Osteoblast (primary cell): ENCODE measurements around the gene DNAJC1. TPM values are rescaled to one million over a fixed set of nuclear protein-coding genes. Genes with fewer than 3 reads are reported as not detected.
"Not testable (repeated sequence)": the region's sequence is repeated elsewhere in the genome, so short reads cannot be mapped to it uniquely, and the experiment has no call there.

ENCODE experiments used
- DNase-seq: peaks from one replicate; pipeline ENCODE4 v3.0.0; 2011; ENCODE audit warnings: low spot score, mixed read lengths; ENCODE audit not compliant: insufficient read length; ENCODE audit errors: missing footprints
- H2AFZ ChIP-seq: 2 replicates; pipeline ENCODE4 v1.6.0; 2011; ENCODE audit warnings: mild to moderate bottlenecking, low read length
- H3K27ac ChIP-seq: 2 replicates; pipeline ENCODE4 v1.5.1; 2011; ENCODE audit warnings: mild to moderate bottlenecking, low read depth, low read length, moderate library complexity
- H3K27me3 ChIP-seq: 2 replicates; pipeline ENCODE4 v1.6.0; 2012; ENCODE audit warnings: mild to moderate bottlenecking, control low read depth, inconsistent platforms, low read length, moderate library complexity; ENCODE audit not compliant: insufficient read depth
- H3K36me3 ChIP-seq: 2 replicates; pipeline ENCODE4 v1.5.1; 2011; ENCODE audit warnings: mild to moderate bottlenecking, low read length, control low read depth, moderate library complexity; ENCODE audit not compliant: insufficient read depth
- H3K4me1 ChIP-seq: 2 replicates; pipeline ENCODE4 v1.5.1; 2011; ENCODE audit warnings: mild to moderate bottlenecking, low read length, control low read depth, moderate library complexity; ENCODE audit not compliant: insufficient read depth
- H3K4me2 ChIP-seq: 2 replicates; pipeline ENCODE4 v1.6.0; 2011; ENCODE audit warnings: mild to moderate bottlenecking, low read length; ENCODE audit not compliant: insufficient read depth
- H3K4me3 ChIP-seq: fragments of 200-600 bp; sonication (generic); 3 replicates; pipeline ENCODE4 v1.5.1; 2012; ENCODE audit warnings: mild to moderate bottlenecking, low read length, inconsistent platforms; ENCODE audit not compliant: insufficient read depth
- H3K79me2 ChIP-seq: 2 replicates; pipeline ENCODE4 v1.6.0; 2012; ENCODE audit warnings: mild to moderate bottlenecking, low read length, control low read depth, inconsistent platforms; ENCODE audit not compliant: insufficient read depth
- H3K9me3 ChIP-seq: 2 replicates; pipeline ENCODE4 v1.5.1; 2011; ENCODE audit warnings: low read depth, low read length, control low read depth
- H4K20me1 ChIP-seq: 2 replicates; pipeline ENCODE4 v1.6.0; 2012; ENCODE audit warnings: mild to moderate bottlenecking, low read length, control low read depth; ENCODE audit not compliant: insufficient read depth
- total RNA-seq: library from RNA; depleted of rRNA; stranded (reverse); fragments of >200 nt; gene quantifications from 2 replicates; pipeline ENCODE4 v1.2.3, GENCODE V29; 2012
- TF ChIP-seq, protein P1 (sequence below): IDR thresholded peaks from 2 replicates; pipeline ENCODE4 v1.5.1; 2011; ENCODE audit warnings: mild to moderate bottlenecking, low read depth, low read length, moderate library complexity; ENCODE audit errors: extremely low read depth

DNAJC1 gene
- total RNA-seq, 1 donor = 83.2 TPM

GRCh38 chr10:21888959-21889358 is 114.6 kb downstream of the DNAJC1 start:
- Histone ChIP-seq H2AFZ (no peak overlapping the region), H3K4me3 (no peak overlapping the region), H4K20me1 (no peaks in the 10 kb centered on the region), H3K4me1 (no peaks in the 10 kb centered on the region), H3K9me3 (no peaks in the 10 kb centered on the region), H3K4me2 (no peak overlapping the region), H3K36me3 (no peaks in the 10 kb centered on the region), H3K79me2 (no peaks in the 10 kb centered on the region), H3K27me3 (no peaks in the 10 kb centered on the region), H3K27ac (no peak overlapping the region)
- DNase-seq = no peak
- TF ChIP-seq, protein P1, sequence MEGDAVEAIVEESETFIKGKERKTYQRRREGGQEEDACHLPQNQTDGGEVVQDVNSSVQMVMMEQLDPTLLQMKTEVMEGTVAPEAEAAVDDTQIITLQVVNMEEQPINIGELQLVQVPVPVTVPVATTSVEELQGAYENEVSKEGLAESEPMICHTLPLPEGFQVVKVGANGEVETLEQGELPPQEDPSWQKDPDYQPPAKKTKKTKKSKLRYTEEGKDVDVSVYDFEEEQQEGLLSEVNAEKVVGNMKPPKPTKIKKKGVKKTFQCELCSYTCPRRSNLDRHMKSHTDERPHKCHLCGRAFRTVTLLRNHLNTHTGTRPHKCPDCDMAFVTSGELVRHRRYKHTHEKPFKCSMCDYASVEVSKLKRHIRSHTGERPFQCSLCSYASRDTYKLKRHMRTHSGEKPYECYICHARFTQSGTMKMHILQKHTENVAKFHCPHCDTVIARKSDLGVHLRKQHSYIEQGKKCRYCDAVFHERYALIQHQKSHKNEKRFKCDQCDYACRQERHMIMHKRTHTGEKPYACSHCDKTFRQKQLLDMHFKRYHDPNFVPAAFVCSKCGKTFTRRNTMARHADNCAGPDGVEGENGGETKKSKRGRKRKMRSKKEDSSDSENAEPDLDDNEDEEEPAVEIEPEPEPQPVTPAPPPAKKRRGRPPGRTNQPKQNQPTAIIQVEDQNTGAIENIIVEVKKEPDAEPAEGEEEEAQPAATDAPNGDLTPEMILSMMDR = no peak

DNA sequence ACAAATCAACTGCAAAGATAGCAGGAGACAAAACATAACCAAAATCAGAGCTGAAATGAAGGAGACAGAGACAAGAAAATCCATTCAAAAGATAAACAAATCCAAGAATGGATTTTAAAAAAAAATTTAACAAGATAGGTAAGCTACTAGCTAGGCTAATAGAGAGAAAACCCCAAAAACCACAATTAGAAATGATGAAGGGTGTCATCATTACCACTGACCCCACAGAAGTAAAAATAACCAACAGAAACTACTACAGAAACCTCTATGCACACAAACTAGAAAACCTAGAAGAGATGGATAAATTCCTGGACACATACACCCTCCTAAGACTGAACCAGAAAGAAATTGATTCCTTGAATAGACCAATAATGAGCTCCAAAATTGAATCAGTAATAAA is 117.6 kb downstream of the DNAJC1 start:
- no peaks in the 10 kb centered on the region for H3K27me3 ChIP-seq
- no peak overlapping the region for H3K4me3 ChIP-seq
- peaks cover 3% of the 10 kb centered on the region for H3K36me3 ChIP-seq
- no peaks in the 10 kb centered on the region for H3K79me2 ChIP-seq
- H3K4me1 ChIP-seq = no peaks in the 10 kb centered on the region
- no peak overlapping the region for H3K4me2 ChIP-seq
- H2AFZ ChIP-seq = no peak overlapping the region
- H4K20me1 ChIP-seq = no peaks in the 10 kb centered on the region
- DNase-seq = no peak
- no peaks in the 10 kb centered on the region for H3K9me3 ChIP-seq
- no peak overlapping the region for H3K27ac ChIP-seq
- TF ChIP-seq, protein P1 = no peak

- TF ChIP-seq, protein P1 = no peak
- Histone ChIP-seq H4K20me1 (no peaks in the 10 kb centered on the region), H3K4me1 (no peaks in the 10 kb centered on the region), H3K27ac (no peak overlapping the region), H3K9me3 (no peaks in the 10 kb centered on the region), H3K4me2 (no peak overlapping the region), H3K36me3 (peaks cover 6% of the 10 kb centered on the region), H3K4me3 (no peak overlapping the region), H2AFZ (no peak overlapping the region), H3K79me2 (no peaks in the 10 kb centered on the region), H3K27me3 (no peaks in the 10 kb centered on the region)
- DNase-seq = no peak
Measured at GRCh38 chr10:21873198-21873597, 130.3 kb downstream of the DNAJC1 start.

GRCh38 chr10:21872771-21873170 is 130.8 kb downstream of the DNAJC1 start:
- DNase-seq, H3K27me3 ChIP-seq: not testable (repeated sequence)

More at GRCh38 chr10:21872771-21873170, 130.8 kb downstream of the DNAJC1 start:
- not testable (repeated sequence) for H3K27ac ChIP-seq, H4K20me1 ChIP-seq, H3K4me2 ChIP-seq, H3K9me3 ChIP-seq, H3K4me1 ChIP-seq, H3K79me2 ChIP-seq, H3K4me3 ChIP-seq, H2AFZ ChIP-seq, H3K36me3 ChIP-seq
